Adipose tissue (tissue), 3 donors: ENCODE results near the gene SLC35A1. TPM values are rescaled to one million over a fixed set of nuclear protein-coding genes. Genes with fewer than 3 reads are reported as not detected.
"Not testable (repeated sequence)": the region's sequence is repeated elsewhere in the genome, so short reads cannot be mapped to it uniquely, and the experiment has no call there.

Experiments
- H3K27ac ChIP-seq: one replicate; pipeline ENCODE4 v1.5.1; 2013; ENCODE audit warnings: low read depth, low read length
- WGBS, 3 donors: extraction: QIAGEN DNeasy Blood & Tissue Kit; methylation state at CpG; one replicate each; pipeline ENCODE4 v1.1.7; 2013; 5-methylcytosine and 5-hydroxymethylcytosine counted together
- polyA plus RNA-seq, 3 donors: library from polyadenylated mRNA; stranded (reverse); fragments of 200-250 nt; gene quantifications; one replicate each; pipeline ENCODE4 v1.2.3, GENCODE V29; 2013
- donor health status: healthy with polysubstance abuse.
- donor health status: Bipolar disorder and iron deficiency.
- donor health status: healthy.

The SLC35A1 gene, protein sequence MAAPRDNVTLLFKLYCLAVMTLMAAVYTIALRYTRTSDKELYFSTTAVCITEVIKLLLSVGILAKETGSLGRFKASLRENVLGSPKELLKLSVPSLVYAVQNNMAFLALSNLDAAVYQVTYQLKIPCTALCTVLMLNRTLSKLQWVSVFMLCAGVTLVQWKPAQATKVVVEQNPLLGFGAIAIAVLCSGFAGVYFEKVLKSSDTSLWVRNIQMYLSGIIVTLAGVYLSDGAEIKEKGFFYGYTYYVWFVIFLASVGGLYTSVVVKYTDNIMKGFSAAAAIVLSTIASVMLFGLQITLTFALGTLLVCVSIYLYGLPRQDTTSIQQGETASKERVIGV
- polyA plus RNA-seq = 10 to 100 TPM in 1 of 3 donors, 1 to 10 TPM in 2; 9.7 to 11.2 (median 9.8) TPM

DNA sequence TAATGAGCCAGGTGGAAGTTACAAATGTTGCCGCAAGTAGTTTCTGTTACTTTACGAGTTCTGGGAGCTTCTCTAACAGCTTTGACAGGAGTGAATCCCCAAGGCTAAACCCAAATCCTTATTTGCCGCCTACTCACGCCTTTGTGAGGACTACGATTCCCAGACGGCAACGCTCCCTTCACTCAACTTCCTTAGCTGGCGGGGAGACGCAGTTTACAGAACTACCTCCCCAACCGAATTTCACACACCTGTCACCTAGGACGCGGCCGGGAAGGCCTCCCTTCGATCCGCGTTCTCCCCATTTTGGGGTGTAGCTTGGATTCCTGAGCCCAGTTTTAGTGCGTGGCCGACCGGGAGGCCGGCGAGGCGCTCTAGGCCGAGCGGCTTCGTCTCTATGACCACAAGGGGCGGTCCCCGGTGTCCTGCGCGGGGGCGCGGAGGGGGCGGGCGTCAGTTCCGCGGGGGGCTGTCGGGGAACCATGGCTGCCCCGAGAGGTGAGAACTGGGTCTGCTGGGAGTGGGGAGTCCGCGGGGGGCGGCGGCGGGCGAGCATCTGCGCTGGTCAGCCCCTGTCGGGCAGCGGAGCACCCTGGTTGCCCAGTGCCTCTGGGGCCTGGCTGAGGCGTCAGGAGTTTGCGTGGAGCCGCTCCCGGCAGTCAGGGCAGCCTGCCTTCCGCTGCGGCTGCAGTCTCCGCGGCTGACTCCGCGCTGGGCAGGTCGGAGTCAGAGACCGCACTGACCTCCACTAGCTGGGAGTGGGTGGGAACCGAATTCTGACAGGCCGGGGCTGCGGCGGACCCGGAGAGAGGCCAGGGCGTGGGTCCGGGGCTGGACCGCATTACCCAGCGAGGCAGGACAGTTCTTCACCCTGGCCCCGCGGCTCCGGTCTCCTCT is at the start of gene SLC35A1:
SLC35A1 (plus strand) TSS at position 450 of the 894 bp plus-strand sequence; CDS start at position 480, 30 bp downstream.
- 0 to 1% (median 0%) methylated on average over 64 to 70 of the region's 70 CpGs for WGBS, 3 donors
- H3K27ac ChIP-seq = peak within 1 kb of the TSS; percentile 31

DNA sequence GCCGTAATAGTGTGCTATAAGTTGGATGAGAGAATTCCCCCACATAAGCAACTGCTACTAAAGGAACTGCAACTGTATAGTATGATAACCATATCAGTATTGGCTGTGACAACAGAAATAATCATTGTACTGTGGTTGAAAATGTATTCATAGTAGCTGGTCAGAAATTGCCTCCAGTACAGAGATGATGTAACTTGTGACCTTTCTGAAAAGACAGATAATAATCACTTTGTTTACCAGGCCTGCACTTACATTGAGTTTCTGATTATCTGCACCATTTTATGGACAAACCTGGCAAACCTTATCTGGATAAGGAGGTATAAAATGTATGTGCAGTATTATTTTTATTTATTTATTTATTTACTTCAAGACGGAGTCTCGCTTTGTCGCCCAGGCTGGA is 46.0 kb upstream of the SLC35A1 start:
- no peak overlapping the region for H3K27ac ChIP-seq
- 93 to 94% (median 94%) methylated on average over 4 of the region's 4 CpGs for WGBS, 3 donors

DNA sequence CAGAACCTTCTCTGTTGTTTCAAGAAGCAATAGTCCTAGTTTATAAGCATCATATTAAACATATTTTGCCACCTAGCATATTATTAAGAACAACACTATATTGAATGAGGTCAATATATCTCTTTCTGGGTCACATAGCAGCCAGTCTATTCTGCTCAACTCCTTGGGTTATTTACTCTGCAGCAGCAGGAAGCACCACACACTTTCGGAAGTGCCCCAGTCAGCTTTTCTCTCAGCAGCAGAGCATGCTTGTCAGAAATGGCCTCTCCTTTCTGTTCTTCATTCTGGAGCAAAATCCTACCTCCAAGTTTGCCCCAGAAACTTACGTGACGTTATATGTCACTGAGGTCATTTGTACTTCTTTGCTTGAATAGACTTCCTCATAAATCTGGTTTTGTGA is 42.3 kb upstream of the SLC35A1 start:
- 67 to 78% (median 76%) methylated on average over 3 of the region's 3 CpGs for WGBS, 3 donors
- H3K27ac ChIP-seq = no peak overlapping the region

DNA sequence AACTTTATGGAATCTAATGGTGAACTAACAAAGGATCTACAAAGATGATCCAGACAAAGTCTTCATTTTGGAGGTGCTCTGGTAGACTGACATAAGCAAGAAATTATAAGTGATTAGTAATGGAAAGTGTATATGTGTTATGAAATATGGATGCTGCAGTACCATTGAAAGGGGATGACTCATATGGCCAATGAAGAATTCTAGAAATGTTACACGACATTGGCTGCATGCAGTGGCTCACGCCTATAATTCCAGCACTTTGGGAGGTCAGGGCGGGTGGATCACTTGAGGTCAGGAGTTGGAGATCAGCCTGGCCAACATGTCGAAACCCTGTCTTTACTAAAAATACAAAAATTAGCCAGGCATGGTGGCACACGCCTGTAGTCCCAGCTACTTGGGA is 41.5 kb upstream of the SLC35A1 start:
- H3K27ac ChIP-seq = no peak overlapping the region
- 84 to 91% (median 87%) methylated on average over 5 of the region's 5 CpGs for WGBS, 3 donors

DNA sequence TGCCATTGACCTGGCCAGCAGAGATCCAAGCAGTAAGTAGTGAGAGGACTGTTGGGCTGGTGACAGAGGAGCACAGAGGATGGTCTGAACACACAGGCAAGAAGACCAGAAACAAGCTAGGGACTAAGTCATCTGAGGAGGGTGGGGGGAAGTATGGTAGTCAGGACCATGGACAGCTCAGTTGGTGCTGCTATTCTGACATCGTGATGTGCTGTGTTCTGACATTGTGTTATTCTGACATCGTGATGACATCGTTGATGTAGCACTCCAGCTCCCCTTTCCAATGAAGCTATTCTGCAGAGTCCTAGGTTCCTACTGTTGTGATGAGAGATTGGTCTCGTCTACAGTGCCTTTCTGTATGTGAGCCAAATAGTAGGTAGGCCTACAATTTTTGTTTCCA is 36.3 kb upstream of the SLC35A1 start:
- H3K27ac ChIP-seq = no peak overlapping the region
- 12 to 17% (median 16%) methylated on average over 4 of the region's 4 CpGs for WGBS, 3 donors

DNA sequence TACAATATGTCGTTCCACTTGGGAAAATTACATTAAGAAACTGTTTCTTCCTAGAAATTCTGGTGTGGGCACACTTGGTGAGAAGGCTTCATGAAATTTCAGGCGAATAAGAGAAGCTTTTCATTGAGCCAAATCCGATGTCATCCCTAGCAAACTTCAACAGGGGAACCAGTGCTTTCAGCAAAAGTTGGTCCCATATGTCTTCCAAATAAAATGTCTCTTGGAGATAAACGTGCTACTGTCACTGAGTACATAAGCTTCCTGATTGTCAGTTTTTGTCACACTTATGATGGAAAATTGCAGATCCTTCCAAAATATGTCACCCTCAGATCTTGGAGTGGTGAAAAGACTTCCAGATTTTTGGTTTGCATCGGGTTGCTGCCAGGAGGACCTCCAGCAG is 31.1 kb upstream of the SLC35A1 start:
- no peak overlapping the region for H3K27ac ChIP-seq
- 76 to 83% (median 80%) methylated on average over 5 of the region's 5 CpGs for WGBS, 3 donors

DNA sequence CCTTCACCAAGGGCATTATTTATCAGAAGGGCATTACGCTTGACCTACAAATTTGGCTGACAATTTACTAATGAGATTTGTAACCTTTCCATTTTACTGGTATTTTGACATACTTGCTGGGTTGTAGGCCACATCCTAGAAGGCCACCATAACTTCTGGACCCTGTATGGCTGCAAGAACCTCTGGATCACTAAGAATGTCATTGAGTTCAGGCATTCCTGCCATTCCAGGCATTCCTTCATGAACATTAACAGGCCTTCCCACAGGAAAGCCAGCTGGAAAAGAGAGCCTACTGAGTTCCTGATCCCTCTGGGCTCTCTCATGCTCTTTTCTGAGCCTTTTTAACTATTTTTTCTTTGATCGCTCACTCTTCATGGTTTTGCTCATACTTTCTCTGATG is 28.4 kb upstream of the SLC35A1 start:
- no peak overlapping the region for H3K27ac ChIP-seq
- 92 to 95% (median 93%) methylated on average over 2 of the region's 2 CpGs for WGBS, 3 donors

DNA sequence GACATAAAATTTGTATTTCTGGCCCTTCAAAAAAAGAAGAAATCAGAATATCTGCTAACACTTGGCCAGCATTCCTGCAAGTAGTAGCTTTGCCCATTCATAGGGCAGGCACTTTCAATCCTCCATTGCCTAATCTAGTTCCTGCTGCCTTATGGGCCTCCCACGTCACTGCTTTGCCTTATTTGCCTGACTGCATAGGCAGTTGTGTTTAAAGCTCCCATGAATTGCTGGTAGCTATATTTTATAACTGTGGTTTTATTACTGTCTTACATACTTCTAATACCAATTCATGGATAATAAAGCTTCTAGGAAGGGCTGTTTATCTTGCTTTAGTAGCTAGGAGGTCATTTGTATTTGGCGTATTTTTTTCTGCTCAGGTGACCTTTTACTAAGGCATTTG is 7.7 kb upstream of the SLC35A1 start:
- 72 to 93% (median 72%) methylated on average over 2 of the region's 2 CpGs for WGBS, 3 donors
- H3K27ac ChIP-seq = no peak overlapping the region

DNA sequence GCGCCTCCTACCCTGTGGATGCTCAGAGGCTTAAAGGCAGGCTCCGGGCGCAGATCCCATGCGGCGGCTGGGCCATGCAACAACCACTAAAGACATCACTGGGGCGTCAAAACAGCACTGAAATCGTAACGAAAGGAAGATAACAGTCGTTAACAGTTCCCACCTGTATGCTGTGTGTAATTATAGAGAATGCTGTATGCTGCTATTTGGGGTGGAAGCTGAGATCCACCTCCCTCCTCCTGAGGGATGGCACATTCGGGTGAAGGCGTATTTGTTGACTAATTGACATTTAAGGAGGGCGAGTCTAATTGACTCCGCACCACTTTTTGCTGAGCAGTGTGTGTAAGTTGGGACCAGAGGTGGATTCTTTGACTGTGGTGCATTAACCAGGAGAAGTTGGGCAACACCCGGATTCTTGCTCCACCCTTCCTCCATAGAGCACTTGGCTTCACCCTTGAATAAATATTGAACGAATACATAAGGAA is 687 bp downstream of the SLC35A1 start:
- 1% methylated on average over 15 of the region's 15 CpGs for WGBS, 3 donors
- H3K27ac ChIP-seq = peak overlapping the region; percentile 31

DNA sequence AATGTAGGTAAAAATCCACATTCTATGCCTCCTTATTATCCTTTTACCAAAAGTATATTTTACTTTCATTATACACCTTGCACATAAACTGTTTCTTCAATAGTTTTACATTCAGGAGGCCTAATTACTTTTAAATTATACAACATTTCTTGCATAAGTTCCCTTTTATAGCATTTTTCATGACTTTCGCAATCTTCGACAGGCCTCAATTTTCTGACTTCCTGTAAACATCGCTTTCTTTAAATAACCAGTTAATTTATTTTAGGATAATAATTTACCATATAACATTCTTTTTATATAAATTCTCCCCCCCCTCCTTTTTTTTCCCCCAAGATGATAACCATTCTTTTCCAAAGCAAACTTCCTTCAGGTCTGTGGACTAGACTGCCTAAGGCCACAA is 9.2 kb downstream of the SLC35A1 start:
- 51 to 83% (median 64%) methylated on average over 3 of the region's 3 CpGs for WGBS, 3 donors

DNA sequence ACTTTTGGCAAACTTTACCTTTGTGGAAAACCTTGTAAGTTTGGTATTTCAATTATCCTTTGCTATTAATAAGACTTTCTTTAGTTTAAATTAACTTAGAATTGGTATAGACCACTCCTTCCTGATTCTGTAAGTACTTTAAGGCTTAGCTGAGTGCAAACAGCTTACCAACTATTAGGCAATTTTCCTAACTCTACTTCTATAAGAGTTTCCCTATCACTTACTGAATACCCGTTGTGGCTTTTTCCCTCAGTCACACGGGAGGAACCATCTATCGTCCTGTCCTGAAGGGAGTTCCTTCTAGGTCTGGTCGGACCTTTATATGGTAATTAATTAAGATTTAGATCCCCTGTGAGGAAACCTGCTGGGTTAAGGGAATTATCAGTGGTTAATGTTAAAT is 9.6 kb downstream of the SLC35A1 start:
- WGBS, 3 donors = 44 to 73% (median 57%) methylated on average over 4 of the region's 4 CpGs
- no peak overlapping the region for H3K27ac ChIP-seq

More for the DNA sequence above, 9.2 kb downstream of the SLC35A1 start:
- H3K27ac ChIP-seq = no peak overlapping the region

DNA sequence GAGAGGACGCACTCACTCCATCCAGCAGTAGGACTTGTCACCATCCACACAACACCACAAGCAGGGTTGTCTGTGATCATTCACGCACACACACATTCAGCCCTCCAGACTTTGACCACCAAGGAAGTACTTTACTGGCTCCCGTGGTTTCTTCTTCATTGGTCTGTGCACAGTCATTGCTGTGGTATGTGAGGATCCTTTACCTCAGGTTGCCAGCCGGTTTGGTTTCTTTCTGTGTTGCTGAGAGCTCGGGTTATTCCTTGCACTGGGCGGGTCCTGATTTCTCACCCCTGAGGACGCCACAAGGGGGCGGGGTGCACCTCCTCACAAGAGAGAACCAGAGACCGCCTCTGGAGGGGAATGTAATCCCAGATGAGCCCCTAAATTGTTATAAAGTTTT is 11.2 kb downstream of the SLC35A1 start:
- 65 to 87% (median 85%) methylated on average over 9 of the region's 9 CpGs for WGBS, 3 donors
- no peak overlapping the region for H3K27ac ChIP-seq

DNA sequence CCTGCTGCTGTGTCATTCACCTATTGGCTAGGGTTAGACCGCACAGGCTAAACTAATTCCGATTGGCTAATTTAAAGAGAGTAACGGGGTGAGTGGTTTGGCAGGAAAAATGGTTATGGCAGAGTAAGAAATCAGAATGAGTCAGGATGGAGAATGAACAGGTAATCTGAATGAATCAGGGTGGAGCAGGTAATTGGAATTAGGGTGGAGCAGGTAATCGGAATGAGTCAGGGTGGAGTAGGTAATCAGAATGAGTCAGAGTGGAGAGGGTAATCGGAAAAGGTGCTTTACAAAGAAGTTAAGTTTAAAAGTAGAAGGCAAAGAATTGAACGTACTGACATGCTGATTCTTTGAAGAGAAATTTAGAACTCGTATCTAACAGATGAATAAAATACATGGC is 11.7 kb downstream of the SLC35A1 start:
- H3K27ac ChIP-seq = no peak overlapping the region
- WGBS, 3 donors = 95 to 97% (median 97%) methylated on average over 7 of the region's 7 CpGs

DNA sequence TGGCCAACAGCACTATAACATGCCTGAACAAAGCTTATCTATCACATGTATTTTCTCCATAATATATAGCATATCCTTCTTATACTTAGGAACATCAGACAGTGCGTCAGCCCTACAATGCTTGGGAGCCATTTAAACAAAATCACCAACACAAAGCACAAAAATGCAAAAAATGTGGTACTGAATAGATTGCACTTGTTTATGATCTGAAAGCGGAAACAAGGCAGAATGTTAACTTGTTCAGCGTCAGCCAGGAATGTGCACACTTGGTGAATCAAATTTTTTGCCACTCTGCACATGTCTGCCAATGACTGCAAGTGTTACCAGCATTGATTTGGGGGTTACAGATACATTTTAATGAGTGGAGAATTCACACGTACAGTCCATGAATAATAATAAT is 14.8 kb downstream of the SLC35A1 start:
- H3K27ac ChIP-seq = no peak overlapping the region
- WGBS, 3 donors = 86 to 89% (median 87%) methylated on average over 4 of the region's 4 CpGs

DNA sequence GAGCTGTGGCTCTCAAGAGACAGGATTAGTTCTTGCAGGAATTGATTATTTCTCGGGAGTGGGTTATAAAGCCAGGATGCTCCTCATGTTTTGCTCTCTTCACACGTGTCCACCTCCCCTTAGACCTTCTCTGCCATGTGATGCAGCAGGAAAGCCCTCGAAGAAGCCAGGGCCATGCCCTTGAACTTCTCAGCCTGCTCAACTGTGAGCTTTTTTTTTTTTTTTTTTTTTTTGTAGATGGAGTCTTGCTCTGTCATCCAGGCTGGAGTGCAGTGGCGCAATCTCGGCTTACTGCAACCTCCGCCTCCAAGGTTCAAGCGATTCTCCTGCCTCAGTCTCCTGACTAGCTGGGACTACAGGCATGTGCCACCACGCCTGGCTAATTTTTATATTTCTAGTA is 16.6 kb downstream of the SLC35A1 start:
- WGBS, 3 donors = 87 to 91% (median 89%) methylated on average over 8 of the region's 8 CpGs
- not testable (repeated sequence) for H3K27ac ChIP-seq

DNA sequence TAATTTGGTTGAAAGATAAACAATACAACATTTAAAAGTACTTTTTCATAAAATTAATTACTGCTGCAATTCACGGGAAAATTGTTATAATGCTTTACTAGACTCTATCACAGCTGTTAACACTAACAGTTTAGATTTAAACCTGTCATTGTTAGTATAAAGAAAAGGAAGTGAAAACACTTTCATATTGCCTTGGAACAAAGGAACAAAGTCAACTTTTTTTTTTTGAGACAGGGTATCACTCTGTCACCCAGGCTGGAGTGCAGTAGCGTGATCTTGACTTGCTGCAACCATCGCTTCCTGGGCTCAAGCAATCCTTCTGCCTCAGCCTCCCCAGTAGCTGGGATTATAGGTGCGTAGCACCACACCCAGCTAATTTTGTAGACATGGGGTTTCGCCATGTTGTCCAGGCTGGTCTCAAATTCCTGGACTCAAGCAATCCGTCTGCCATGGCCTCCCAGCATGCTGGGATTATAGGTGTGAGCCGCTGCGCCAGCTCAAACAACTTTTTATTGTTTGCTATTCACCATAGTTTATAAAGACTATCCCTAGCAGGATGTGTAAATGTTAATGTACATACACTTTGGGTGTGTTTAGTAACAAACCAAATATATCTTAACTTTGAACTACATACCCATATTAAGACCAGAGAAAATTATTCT is 22.1 kb downstream of the SLC35A1 start:
- WGBS, 3 donors = 94 to 97% (median 95%) methylated on average over 8 of the region's 8 CpGs
- no peak overlapping the region for H3K27ac ChIP-seq

DNA sequence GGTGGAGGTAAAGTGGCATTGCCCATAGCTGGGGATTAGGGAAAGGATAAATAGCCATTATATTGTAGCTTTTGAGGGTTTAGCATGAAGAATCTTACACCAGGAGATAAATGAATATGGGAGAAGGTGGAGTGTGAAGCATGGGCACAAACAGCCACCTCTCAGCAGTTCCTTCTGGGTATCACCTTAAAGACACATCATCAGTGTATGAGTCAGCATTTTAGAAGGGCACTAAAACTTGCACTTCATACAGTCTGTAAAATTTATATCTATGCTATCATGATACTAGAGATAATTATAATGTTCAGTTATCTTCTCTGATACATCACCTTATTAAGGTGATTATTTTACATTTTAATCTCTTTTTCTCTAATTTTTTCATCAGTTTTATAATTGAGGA is 25.3 kb downstream of the SLC35A1 start:
- no peak overlapping the region for H3K27ac ChIP-seq

DNA sequence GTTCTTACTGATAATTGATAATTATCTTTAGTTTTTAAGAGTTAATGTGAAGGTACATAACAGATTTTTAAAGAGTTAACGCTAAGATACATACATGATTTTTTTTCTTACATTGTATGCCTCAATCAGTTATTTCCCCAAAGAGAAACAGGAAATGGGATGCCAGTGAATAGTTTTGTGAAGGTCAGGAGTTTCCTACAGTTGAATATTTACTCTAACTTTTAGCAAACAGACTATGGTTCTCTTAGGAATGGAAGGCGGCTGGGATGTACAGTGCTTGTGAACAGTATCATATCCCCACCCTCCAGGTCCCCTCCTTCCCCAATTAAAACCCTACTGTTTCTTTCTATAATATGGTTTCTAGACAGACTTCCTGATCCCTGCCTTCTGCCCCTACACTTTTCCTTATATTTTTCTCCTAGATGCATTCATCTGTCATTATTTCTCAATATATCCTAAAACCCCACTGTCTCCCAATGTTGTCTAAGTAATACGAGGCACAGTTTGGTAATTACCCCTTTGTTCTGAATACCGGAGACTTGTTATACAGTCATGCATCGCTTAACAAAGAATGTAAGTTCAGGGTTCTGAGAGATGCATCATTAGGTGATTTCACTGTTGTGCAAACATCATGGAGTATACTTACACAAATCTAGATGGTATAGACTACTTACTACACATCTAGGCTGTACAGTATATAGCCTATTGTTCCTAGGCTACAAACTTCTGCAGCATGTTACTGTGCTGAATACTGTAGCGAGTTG is 29.2 kb downstream of the SLC35A1 start:
- 92 to 93% (median 92%) methylated on average over 6 of the region's 6 CpGs for WGBS, 3 donors
- H3K27ac ChIP-seq = no peak overlapping the region
